B cell (primary cell): ENCODE measurements around the gene AGRN.

Source experiments
- EZH2 ChIP-seq: IDR thresholded peaks from 2 replicates; pipeline ENCODE4 v1.6.1; 2012; ENCODE audit warnings: borderline replicate concordance, low read depth, mild to moderate bottlenecking, moderate library complexity, low read length; ENCODE audit not compliant: insufficient read depth, poor library complexity, severe bottlenecking
- TF ChIP-seq, protein P1 (sequence below): fragments of 200-600 bp; IDR thresholded peaks from one replicate; pipeline ENCODE4 v1.8.0; 2022; ENCODE audit warnings: antibody characterized with exemption, mild to moderate bottlenecking

DNA sequence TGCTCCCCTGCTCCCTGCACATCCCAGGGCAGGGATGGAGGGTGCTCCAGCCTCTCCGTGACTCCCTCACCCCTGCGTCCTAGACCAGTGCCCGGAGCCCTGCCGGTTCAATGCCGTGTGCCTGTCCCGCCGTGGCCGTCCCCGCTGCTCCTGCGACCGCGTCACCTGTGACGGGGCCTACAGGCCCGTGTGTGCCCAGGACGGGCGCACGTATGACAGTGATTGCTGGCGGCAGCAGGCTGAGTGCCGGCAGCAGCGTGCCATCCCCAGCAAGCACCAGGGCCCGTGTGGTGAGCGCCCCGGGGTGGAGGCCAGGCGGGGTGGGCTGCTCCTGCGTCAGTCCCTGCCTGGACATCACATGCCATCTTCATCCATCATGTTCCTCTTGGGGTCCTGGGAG, 22.0 kb downstream of the AGRN start:
- TF ChIP-seq, protein P1, sequence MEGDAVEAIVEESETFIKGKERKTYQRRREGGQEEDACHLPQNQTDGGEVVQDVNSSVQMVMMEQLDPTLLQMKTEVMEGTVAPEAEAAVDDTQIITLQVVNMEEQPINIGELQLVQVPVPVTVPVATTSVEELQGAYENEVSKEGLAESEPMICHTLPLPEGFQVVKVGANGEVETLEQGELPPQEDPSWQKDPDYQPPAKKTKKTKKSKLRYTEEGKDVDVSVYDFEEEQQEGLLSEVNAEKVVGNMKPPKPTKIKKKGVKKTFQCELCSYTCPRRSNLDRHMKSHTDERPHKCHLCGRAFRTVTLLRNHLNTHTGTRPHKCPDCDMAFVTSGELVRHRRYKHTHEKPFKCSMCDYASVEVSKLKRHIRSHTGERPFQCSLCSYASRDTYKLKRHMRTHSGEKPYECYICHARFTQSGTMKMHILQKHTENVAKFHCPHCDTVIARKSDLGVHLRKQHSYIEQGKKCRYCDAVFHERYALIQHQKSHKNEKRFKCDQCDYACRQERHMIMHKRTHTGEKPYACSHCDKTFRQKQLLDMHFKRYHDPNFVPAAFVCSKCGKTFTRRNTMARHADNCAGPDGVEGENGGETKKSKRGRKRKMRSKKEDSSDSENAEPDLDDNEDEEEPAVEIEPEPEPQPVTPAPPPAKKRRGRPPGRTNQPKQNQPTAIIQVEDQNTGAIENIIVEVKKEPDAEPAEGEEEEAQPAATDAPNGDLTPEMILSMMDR, result no peak
- no peak for TF ChIP-seq EZH2
